Mesothelial cell of epicardium (in vitro differentiated cells): ENCODE measurements around the gene TMEM242. TPM values are rescaled to one million over a fixed set of nuclear protein-coding genes. Genes with fewer than 3 reads are reported as not detected.

Experiments used
- DNase-seq, 2 experiments: peaks; one replicate each; pipeline ENCODE4 v3.0.0; 2021; ENCODE audit warnings: low spot score in 2 of 2; ENCODE audit not compliant: unreplicated experiment in 2 of 2
- H3K27ac Mint-ChIP-seq: 2 replicates; pipeline ENCODE4 v1.8.0; 2021; ENCODE audit warnings: mixed read lengths
- H3K27me3 Mint-ChIP-seq: 2 replicates; pipeline ENCODE4 v1.8.0; 2021; ENCODE audit warnings: low read depth, mixed read lengths
- H3K36me3 Mint-ChIP-seq: 2 replicates; pipeline ENCODE4 v1.8.0; 2021; ENCODE audit warnings: mixed read lengths
- H3K4me1 Mint-ChIP-seq: 2 replicates; pipeline ENCODE4 v1.8.0; 2021; ENCODE audit warnings: mixed read lengths
- H3K4me3 Mint-ChIP-seq: 2 replicates; pipeline ENCODE4 v1.8.0; 2021; ENCODE audit warnings: mild to moderate bottlenecking, moderate library complexity, mixed read lengths
- H3K9me3 Mint-ChIP-seq: 2 replicates; pipeline ENCODE4 v1.8.0; 2021; ENCODE audit warnings: mixed read lengths
- total RNA-seq: library from RNA; stranded (reverse); gene quantifications from 3 replicates; pipeline ENCODE4 v1.2.1, GENCODE V29; 2021
- TF ChIP-seq, protein P1 (sequence below): fragments of 200-600 bp; sonication (generic); IDR thresholded peaks from one replicate; pipeline ENCODE4 v1.5.0; 2021; ENCODE audit warnings: antibody characterized with exemption; ENCODE audit not compliant: unreplicated experiment

TMEM242 gene
- total RNA-seq, 1 donor from 2014 or later = 13.3 TPM

- H3K27me3 Mint-ChIP-seq = no peaks in the 10 kb centered on the region
- H3K9me3 Mint-ChIP-seq = peaks cover 8% of the 10 kb centered on the region
- DNase-seq = no peak
- TF ChIP-seq, protein P1, sequence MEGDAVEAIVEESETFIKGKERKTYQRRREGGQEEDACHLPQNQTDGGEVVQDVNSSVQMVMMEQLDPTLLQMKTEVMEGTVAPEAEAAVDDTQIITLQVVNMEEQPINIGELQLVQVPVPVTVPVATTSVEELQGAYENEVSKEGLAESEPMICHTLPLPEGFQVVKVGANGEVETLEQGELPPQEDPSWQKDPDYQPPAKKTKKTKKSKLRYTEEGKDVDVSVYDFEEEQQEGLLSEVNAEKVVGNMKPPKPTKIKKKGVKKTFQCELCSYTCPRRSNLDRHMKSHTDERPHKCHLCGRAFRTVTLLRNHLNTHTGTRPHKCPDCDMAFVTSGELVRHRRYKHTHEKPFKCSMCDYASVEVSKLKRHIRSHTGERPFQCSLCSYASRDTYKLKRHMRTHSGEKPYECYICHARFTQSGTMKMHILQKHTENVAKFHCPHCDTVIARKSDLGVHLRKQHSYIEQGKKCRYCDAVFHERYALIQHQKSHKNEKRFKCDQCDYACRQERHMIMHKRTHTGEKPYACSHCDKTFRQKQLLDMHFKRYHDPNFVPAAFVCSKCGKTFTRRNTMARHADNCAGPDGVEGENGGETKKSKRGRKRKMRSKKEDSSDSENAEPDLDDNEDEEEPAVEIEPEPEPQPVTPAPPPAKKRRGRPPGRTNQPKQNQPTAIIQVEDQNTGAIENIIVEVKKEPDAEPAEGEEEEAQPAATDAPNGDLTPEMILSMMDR = no peak
- H3K4me1 Mint-ChIP-seq = peaks cover 24% of the 10 kb centered on the region
- no peak overlapping the region for H3K4me3 Mint-ChIP-seq
- H3K36me3 Mint-ChIP-seq = no peaks in the 10 kb centered on the region
- H3K27ac Mint-ChIP-seq = no peak overlapping the region
Observed at GRCh38 chr6:157271441-157271840, 51.9 kb downstream of the TMEM242 start.

- H3K36me3 Mint-ChIP-seq = no peaks in the 10 kb centered on the region
- TF ChIP-seq, protein P1 = no peak
- peaks cover 8% of the 10 kb centered on the region for H3K9me3 Mint-ChIP-seq
- H3K27me3 Mint-ChIP-seq = no peaks in the 10 kb centered on the region
- DNase-seq = no peak
- no peak overlapping the region for H3K27ac Mint-ChIP-seq
- H3K4me1 Mint-ChIP-seq = peaks cover 24% of the 10 kb centered on the region
- no peak overlapping the region for H3K4me3 Mint-ChIP-seq
Observed at GRCh38 chr6:157270916-157271315, 52.4 kb downstream of the TMEM242 start.

DNA sequence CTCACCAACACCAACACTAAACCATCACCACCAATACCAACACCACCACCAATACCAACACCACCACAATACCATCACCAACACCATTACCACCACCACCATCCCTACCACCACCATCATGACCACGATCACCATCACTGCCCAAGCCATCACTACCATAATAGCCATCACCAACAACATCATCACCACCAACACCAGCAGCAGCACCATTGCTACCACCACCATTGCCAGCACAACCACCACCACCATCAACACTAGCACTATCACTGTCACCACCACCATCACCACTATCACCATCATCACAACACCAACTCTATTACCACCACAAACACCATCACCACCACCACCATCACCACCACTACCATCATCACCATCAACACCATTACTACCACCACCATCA is 53.0 kb downstream of the TMEM242 start:
- Mint-ChIP-seq H3K4me1 (peaks cover 24% of the 10 kb centered on the region), H3K4me3 (no peak overlapping the region)
- TF ChIP-seq, protein P1 = no peak

DNA sequence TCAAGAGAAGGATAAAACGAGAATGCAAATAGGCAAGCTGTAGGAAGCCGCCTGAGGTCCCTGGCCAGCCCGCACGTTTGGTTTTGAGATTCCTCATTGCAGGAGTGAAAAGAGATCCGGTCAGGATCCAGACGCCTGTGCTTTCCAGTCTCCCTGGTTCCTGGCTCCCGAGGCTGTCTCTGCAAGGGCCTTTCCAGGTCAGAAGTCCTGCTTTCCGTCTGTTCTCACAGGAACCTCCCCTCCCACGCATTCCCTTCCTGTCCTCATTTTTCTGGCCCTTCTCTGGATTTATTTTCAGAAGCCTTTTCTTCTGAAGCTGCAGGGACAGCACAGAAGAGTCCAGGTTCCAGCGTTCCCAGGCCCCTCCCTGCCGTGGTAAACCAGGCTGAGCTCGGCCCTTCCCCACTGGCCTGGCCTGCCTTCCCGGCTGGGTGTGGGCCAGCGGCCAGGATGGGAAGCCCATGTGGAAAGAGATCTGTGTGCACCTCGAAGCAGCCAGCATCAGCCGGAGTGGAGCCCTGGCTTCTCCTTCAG is 54.0 kb downstream of the TMEM242 start:
- no peaks in the 10 kb centered on the region for H3K36me3 Mint-ChIP-seq
- peak in 1 of 2 experiments; percentile 57 for DNase-seq
- H3K27ac Mint-ChIP-seq = peak overlapping the region; percentile 81
- H3K9me3 Mint-ChIP-seq = peaks cover 8% of the 10 kb centered on the region
- TF ChIP-seq, protein P1 = no peak
- H3K4me3 Mint-ChIP-seq = no peak overlapping the region
- H3K4me1 Mint-ChIP-seq = peaks cover 24% of the 10 kb centered on the region
- H3K27me3 Mint-ChIP-seq = no peaks in the 10 kb centered on the region

More for the DNA sequence above, 53.0 kb downstream of the TMEM242 start:
- Mint-ChIP-seq H3K27me3 (no peaks in the 10 kb centered on the region), H3K27ac (no peak overlapping the region), H3K9me3 (peaks cover 8% of the 10 kb centered on the region), H3K36me3 (no peaks in the 10 kb centered on the region)
- no peak for DNase-seq

DNA sequence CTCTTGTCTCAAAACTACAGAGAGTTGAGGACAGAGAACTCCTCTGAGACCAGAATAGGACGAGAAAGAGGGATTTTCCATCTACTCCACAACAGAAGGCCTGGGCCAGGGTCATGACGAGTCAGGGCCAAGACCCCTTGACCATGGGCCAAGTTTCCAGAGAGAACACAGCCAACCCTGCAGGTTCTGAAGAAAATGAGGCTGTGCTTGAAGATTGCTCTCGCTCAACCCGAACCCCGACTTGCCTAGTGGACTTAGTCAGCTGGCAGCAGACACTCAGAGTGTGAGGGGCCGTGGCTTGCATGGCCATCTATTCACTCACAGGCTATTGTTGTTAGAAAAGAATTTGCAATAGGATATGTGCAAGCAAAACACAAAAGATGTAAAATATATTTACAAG is 54.5 kb downstream of the TMEM242 start:
- peaks cover 8% of the 10 kb centered on the region for H3K9me3 Mint-ChIP-seq
- peaks cover 19% of the 10 kb centered on the region for H3K4me1 Mint-ChIP-seq
- no peaks in the 10 kb centered on the region for H3K36me3 Mint-ChIP-seq
- DNase-seq = peak in 1 of 2 experiments; percentile 24
- peak overlapping the region; percentile 81 for H3K27ac Mint-ChIP-seq
- no peak overlapping the region for H3K4me3 Mint-ChIP-seq
- TF ChIP-seq, protein P1 = no peak
- H3K27me3 Mint-ChIP-seq = no peaks in the 10 kb centered on the region

DNA sequence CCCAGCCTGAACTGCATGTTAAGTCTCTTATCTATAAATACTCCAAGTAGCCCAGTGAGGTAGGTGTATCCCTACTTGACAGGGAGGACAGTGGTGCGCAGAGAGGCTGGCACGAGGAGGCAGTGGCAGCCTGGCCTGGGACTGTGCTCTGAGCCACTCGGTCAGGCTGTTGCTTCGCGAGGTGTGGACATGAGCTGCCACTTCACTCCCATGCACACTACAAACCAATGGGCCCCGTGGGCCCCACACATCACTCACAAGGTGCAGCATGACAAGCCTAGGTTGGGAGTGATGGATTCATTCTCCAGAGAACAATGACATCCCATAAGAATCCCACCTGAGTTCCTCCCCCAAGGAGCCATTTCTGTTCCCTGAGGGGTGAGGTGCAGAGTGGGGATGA is 54.9 kb downstream of the TMEM242 start:
- no peak overlapping the region for H3K4me3 Mint-ChIP-seq
- H3K27ac Mint-ChIP-seq = peak overlapping the region; percentile 81
- peak in 1 of 2 experiments; percentile 11 for DNase-seq
- no peaks in the 10 kb centered on the region for H3K27me3 Mint-ChIP-seq
- TF ChIP-seq, protein P1 = no peak
- peaks cover 16% of the 10 kb centered on the region for H3K4me1 Mint-ChIP-seq
- no peaks in the 10 kb centered on the region for H3K36me3 Mint-ChIP-seq
- H3K9me3 Mint-ChIP-seq = peaks cover 8% of the 10 kb centered on the region
